ENCODE data around the gene LHFPL5. TPM values are rescaled to one million over a fixed set of nuclear protein-coding genes. Genes with fewer than 3 reads are reported as not detected.

The LHFPL5 gene
- total RNA-seq, 2 experiments from 2014 or later: not detected

- H3K27me3 Mint-ChIP-seq: peaks cover 3% of the 10 kb centered on the region
- POLR2A ChIA-PET: no interaction called here
- no peak overlapping the region for H3K4me3 Mint-ChIP-seq
- no peak for DNase-seq
- no peaks in the 10 kb centered on the region for H3K9me3 Mint-ChIP-seq
- H3K4me1 Mint-ChIP-seq: no peaks in the 10 kb centered on the region
- H3K27ac Mint-ChIP-seq: no peak overlapping the region
- CTCF ChIA-PET: interaction anchor here (0.6 to 2.0 kb wide), 5 partner anchors 9 to 779 kb away, joined by 3 to 6 read pairs (median 4); no protein-coding TSS in a partner anchor
- no peaks in the 10 kb centered on the region for H3K36me3 Mint-ChIP-seq (ENCODE audit: low read depth)
Observed at GRCh38 chr6:35797837-35798526, 7.2 kb upstream of the LHFPL5 start.

GRCh38 chr6:35798706-35799105 is 6.4 kb upstream of the LHFPL5 start:
- Mint-ChIP-seq H3K9me3 (no peaks in the 10 kb centered on the region), H3K36me3 (ENCODE audit: low read depth) (no peaks in the 10 kb centered on the region), H3K4me1 (no peaks in the 10 kb centered on the region), H3K4me3 (no peak overlapping the region), H3K27ac (no peak overlapping the region), H3K27me3 (peaks cover 3% of the 10 kb centered on the region)
- no peak for DNase-seq
- ChIA-PET POLR2A (no interaction called here), CTCF (interaction anchor here (1.1 to 1.7 kb wide), 2 partner anchors 12 to 21 kb away, joined by 3 read pairs; no protein-coding TSS in a partner anchor)

- no peak overlapping the region for H3K4me3 Mint-ChIP-seq
- no peaks in the 10 kb centered on the region for H3K36me3 Mint-ChIP-seq (ENCODE audit: low read depth)
- CTCF ChIA-PET: interaction anchor here (0.6 kb wide), 1 partner anchor 42 kb away, joined by 3 read pairs; no protein-coding TSS in a partner anchor
Observed at GRCh38 chr6:35801148-35801547, 4.0 kb upstream of the LHFPL5 start.

GRCh38 chr6:35808688-35809087 is 3.5 kb downstream of the LHFPL5 start:
- Mint-ChIP-seq H3K4me1 (peaks cover 7% of the 10 kb centered on the region), H3K9me3 (no peaks in the 10 kb centered on the region), H3K27ac (no peak overlapping the region), H3K36me3 (ENCODE audit: low read depth) (no peaks in the 10 kb centered on the region), H3K4me3 (no peak overlapping the region), H3K27me3 (peaks cover 5% of the 10 kb centered on the region)
- POLR2A ChIA-PET: no interaction called here
- CTCF ChIA-PET: interaction anchor here (0.6 kb wide), 1 partner anchor 188 kb away, joined by 3 read pairs; no protein-coding TSS in a partner anchor
- no peak for DNase-seq

More at GRCh38 chr6:35801148-35801547, 4.0 kb upstream of the LHFPL5 start:
- POLR2A ChIA-PET: no interaction called here
- H3K27ac Mint-ChIP-seq: no peak overlapping the region
- no peak for DNase-seq
- H3K27me3 Mint-ChIP-seq: peaks cover 6% of the 10 kb centered on the region
- H3K4me1 Mint-ChIP-seq: peaks cover 4% of the 10 kb centered on the region
- H3K9me3 Mint-ChIP-seq: no peaks in the 10 kb centered on the region

GRCh38 chr6:35809809-35810208 is 4.7 kb downstream of the LHFPL5 start:
- H3K27me3 Mint-ChIP-seq: peaks cover 5% of the 10 kb centered on the region
- ChIA-PET POLR2A (no interaction called here), CTCF (interaction anchor here (0.6 kb wide), 1 partner anchor 16 kb away, joined by 6 read pairs; no protein-coding TSS in a partner anchor)
- peaks cover 6% of the 10 kb centered on the region for H3K4me1 Mint-ChIP-seq
- no peaks in the 10 kb centered on the region for H3K9me3 Mint-ChIP-seq
- no peaks in the 10 kb centered on the region for H3K36me3 Mint-ChIP-seq (ENCODE audit: low read depth)
- H3K27ac Mint-ChIP-seq: no peak overlapping the region
- no peak overlapping the region for H3K4me3 Mint-ChIP-seq
- no peak for DNase-seq

GRCh38 chr6:35810971-35811698 is 6.0 kb downstream of the LHFPL5 start:
- Mint-ChIP-seq H3K4me1 (peaks cover 3% of the 10 kb centered on the region), H3K9me3 (peaks cover 3% of the 10 kb centered on the region), H3K36me3 (ENCODE audit: low read depth) (no peaks in the 10 kb centered on the region), H3K27me3 (peaks cover 2% of the 10 kb centered on the region), H3K27ac (no peak overlapping the region), H3K4me3 (no peak overlapping the region)
- no peak for DNase-seq
- ChIA-PET POLR2A (no interaction called here), CTCF (interaction anchor here (0.8 kb wide), 1 partner anchor 284 kb away, joined by 4 read pairs; no protein-coding TSS in a partner anchor)

- Mint-ChIP-seq H3K4me3 (no peak overlapping the region), H3K36me3 (ENCODE audit: low read depth) (no peaks in the 10 kb centered on the region), H3K27ac (no peak overlapping the region), H3K9me3 (peaks cover 3% of the 10 kb centered on the region), H3K27me3 (no peaks in the 10 kb centered on the region), H3K4me1 (peaks cover 3% of the 10 kb centered on the region)
- ChIA-PET POLR2A (no interaction called here), CTCF (no interaction called here)
- no peak for DNase-seq
Observed at GRCh38 chr6:35811699-35811995, 6.5 kb downstream of the LHFPL5 start.

GRCh38 chr6:35817515-35817914 is 12.4 kb downstream of the LHFPL5 start:
- Mint-ChIP-seq H3K27me3 (peaks cover 2% of the 10 kb centered on the region), H3K4me3 (no peak overlapping the region), H3K4me1 (no peaks in the 10 kb centered on the region), H3K9me3 (peaks cover 3% of the 10 kb centered on the region), H3K27ac (no peak overlapping the region), H3K36me3 (ENCODE audit: low read depth) (no peaks in the 10 kb centered on the region)
- DNase-seq: no peak
- CTCF ChIA-PET: no interaction called here
- POLR2A ChIA-PET: no interaction called here

- DNase-seq: no peak
- Mint-ChIP-seq H3K36me3 (ENCODE audit: low read depth) (no peaks in the 10 kb centered on the region), H3K4me3 (no peak overlapping the region), H3K27me3 (no peaks in the 10 kb centered on the region), H3K9me3 (no peaks in the 10 kb centered on the region), H3K4me1 (no peaks in the 10 kb centered on the region), H3K27ac (no peak overlapping the region)
- POLR2A ChIA-PET: no interaction called here
- CTCF ChIA-PET: no interaction called here
Observed at GRCh38 chr6:35823601-35824000, 18.4 kb downstream of the LHFPL5 start.

GRCh38 chr6:35824552-35825192 is 19.5 kb downstream of the LHFPL5 start:
- Mint-ChIP-seq H3K27me3 (no peaks in the 10 kb centered on the region), H3K27ac (no peak overlapping the region), H3K36me3 (ENCODE audit: low read depth) (no peaks in the 10 kb centered on the region), H3K4me1 (no peaks in the 10 kb centered on the region), H3K9me3 (no peaks in the 10 kb centered on the region), H3K4me3 (no peak overlapping the region)
- POLR2A ChIA-PET: no interaction called here
- DNase-seq: no peak
- CTCF ChIA-PET: interaction anchor here (0.6 kb wide), 2 partner anchors 218 to 652 kb away, joined by 3 to 4 read pairs; no protein-coding TSS in a partner anchor

GRCh38 chr6:35829306-35829705 is 24.2 kb downstream of the LHFPL5 start:
- ChIA-PET CTCF (interaction anchor here (0.6 kb wide), 1 partner anchor 39 kb away, joined by 3 read pairs; no protein-coding TSS in a partner anchor), POLR2A (no interaction called here)
- Mint-ChIP-seq H3K9me3 (no peaks in the 10 kb centered on the region), H3K36me3 (ENCODE audit: low read depth) (peaks cover 10% of the 10 kb centered on the region), H3K4me1 (no peaks in the 10 kb centered on the region), H3K27ac (no peak overlapping the region), H3K4me3 (no peak overlapping the region), H3K27me3 (no peaks in the 10 kb centered on the region)
- DNase-seq: no peak

GRCh38 chr6:35831257-35832007 is 26.3 kb downstream of the LHFPL5 start:
- no peak overlapping the region for H3K4me3 Mint-ChIP-seq
- H3K36me3 Mint-ChIP-seq (ENCODE audit: low read depth): peaks cover 16% of the 10 kb centered on the region
- ChIA-PET POLR2A (interaction anchor here (0.6 kb wide), 1 partner anchor 25 kb away, joined by 3 read pairs; no protein-coding TSS in a partner anchor), CTCF (interaction anchor here (1.0 to 1.2 kb wide), 2 partner anchors 16 to 88 kb away, joined by 3 read pairs; no protein-coding TSS in a partner anchor)
- H3K9me3 Mint-ChIP-seq: no peaks in the 10 kb centered on the region
- H3K27me3 Mint-ChIP-seq: no peaks in the 10 kb centered on the region
- no peak for DNase-seq
- H3K27ac Mint-ChIP-seq: no peak overlapping the region
- H3K4me1 Mint-ChIP-seq: no peaks in the 10 kb centered on the region

All from activated CD4-positive, alpha-beta T cell treated with anti-CD3 and anti-CD28 coated beads, Interleukin-2, amount 10 ng/mL, durations not matched to agents 7 days and 5 days (primary cell).